Upper lobe of right lung (tissue), 1 donor: Measurements from ENCODE around the gene NPHP1. TPM values are rescaled to one million over a fixed set of nuclear protein-coding genes. Genes with fewer than 3 reads are reported as not detected.

Experiments used
- ATAC-seq: fragments of 200-7000 bp; cut with Tn5 transposase; one replicate; pipeline ENCODE4 v1.9.1; 2020; ENCODE audit warnings: mild to moderate bottlenecking, moderate library complexity
- DNase-seq: peaks from one replicate; pipeline ENCODE4 v3.0.0-alpha.2; 2020
- H3K27ac ChIP-seq: fragments of 200-600 bp; one replicate; pipeline ENCODE4 v1.8.0; 2022
- H3K27me3 ChIP-seq: fragments of 200-600 bp; one replicate; pipeline ENCODE4 v1.8.0; 2022; ENCODE audit warnings: mild to moderate bottlenecking
- H3K36me3 ChIP-seq: fragments of 200-600 bp; one replicate; pipeline ENCODE4 v1.8.0; 2022
- H3K4me1 ChIP-seq: fragments of 200-600 bp; one replicate; pipeline ENCODE4 v1.8.0; 2022
- H3K4me3 ChIP-seq: fragments of 200-600 bp; one replicate; pipeline ENCODE4 v1.8.0; 2022; ENCODE audit warnings: mild to moderate bottlenecking
- H3K9me3 ChIP-seq: fragments of 200-600 bp; one replicate; pipeline ENCODE4 v1.8.0; 2022
- intact Hi-C: fragments of 100-400 bp; cut with DNase I; formaldehyde crosslinking; loops from one replicate; pipeline ENCODE4 v1.11.0; 2022
- total RNA-seq: library from RNA; stranded (reverse); fragmentation: NEBNext Ultra II Directional; extraction: Animal tissue kit (Norgen Biotek cat#: 25700); gene quantifications from one replicate; pipeline ENCODE4 v1.2.1, GENCODE V29; 2021
- TF ChIP-seq, protein P1 (sequence below): fragments of 200-600 bp; IDR thresholded peaks from one replicate; pipeline ENCODE4 v1.8.0; 2022; ENCODE audit warnings: antibody characterized with exemption
- donor health status: DM: no; HTN: yes; CAD: no; lungs with severe emphysema.

The NPHP1 gene
- total RNA-seq, 1 donor from 2014 or later: 4.1 TPM

DNA sequence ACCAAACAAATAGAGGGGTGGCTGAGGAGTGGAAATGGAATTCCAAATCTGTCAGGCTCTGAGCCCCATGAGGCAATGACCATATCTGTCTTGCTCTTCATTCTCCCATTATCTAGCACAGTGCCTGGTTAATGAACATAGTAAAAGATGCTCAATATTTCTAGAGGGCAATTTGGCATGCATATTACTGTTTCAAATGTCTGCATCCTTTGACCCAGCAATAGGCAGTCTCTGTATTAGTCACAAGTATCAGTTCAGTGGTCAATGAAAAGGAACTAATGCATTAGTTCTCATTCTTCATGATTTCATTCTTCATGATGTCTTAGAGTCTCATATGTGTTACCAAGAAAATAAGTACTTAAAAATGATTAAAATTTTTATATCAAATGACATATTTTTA lies 60.8 kb downstream of the NPHP1 start:
- no peak overlapping the region for H3K4me3 ChIP-seq
- DNase-seq (no peak), ATAC-seq (no peak)
- no peaks in the 10 kb centered on the region for H3K36me3 ChIP-seq
- no peaks in the 10 kb centered on the region for H3K4me1 ChIP-seq
- intact Hi-C loops: no loop called here
- H3K27ac ChIP-seq: no peak overlapping the region
- H3K27me3 ChIP-seq: no peaks in the 10 kb centered on the region
- H3K9me3 ChIP-seq: no peaks in the 10 kb centered on the region
- TF ChIP-seq, protein P1, sequence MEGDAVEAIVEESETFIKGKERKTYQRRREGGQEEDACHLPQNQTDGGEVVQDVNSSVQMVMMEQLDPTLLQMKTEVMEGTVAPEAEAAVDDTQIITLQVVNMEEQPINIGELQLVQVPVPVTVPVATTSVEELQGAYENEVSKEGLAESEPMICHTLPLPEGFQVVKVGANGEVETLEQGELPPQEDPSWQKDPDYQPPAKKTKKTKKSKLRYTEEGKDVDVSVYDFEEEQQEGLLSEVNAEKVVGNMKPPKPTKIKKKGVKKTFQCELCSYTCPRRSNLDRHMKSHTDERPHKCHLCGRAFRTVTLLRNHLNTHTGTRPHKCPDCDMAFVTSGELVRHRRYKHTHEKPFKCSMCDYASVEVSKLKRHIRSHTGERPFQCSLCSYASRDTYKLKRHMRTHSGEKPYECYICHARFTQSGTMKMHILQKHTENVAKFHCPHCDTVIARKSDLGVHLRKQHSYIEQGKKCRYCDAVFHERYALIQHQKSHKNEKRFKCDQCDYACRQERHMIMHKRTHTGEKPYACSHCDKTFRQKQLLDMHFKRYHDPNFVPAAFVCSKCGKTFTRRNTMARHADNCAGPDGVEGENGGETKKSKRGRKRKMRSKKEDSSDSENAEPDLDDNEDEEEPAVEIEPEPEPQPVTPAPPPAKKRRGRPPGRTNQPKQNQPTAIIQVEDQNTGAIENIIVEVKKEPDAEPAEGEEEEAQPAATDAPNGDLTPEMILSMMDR: no peak

DNA sequence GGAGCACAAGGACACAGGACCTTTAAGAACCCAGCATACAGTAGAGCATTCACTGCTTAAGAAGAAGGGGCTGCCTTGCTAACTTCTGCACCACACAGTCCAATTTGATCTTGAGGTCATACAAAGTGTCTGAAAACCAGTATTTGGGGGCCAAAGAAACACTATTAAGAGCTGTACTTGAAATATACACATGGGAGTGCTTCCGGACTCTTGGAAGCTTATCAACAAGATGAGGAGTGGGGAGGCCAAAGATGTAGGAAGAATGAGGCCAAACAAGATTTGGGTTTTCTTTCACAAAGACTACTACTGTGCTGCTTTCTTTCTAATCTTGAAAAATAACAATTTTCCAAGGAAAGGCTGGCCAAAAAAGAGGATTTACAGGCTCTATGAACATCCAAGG lies 64.4 kb downstream of the NPHP1 start:
- ATAC-seq (no peak), DNase-seq (no peak)
- intact Hi-C loops: no loop called here
- no peaks in the 10 kb centered on the region for H3K36me3 ChIP-seq
- no peaks in the 10 kb centered on the region for H3K9me3 ChIP-seq
- TF ChIP-seq, protein P1: no peak
- H3K27ac ChIP-seq: no peak overlapping the region
- no peak overlapping the region for H3K4me3 ChIP-seq
- H3K27me3 ChIP-seq: no peaks in the 10 kb centered on the region
- no peaks in the 10 kb centered on the region for H3K4me1 ChIP-seq

- peaks cover 9% of the 10 kb centered on the region for H3K9me3 ChIP-seq
- H3K36me3 ChIP-seq: no peaks in the 10 kb centered on the region
- no peaks in the 10 kb centered on the region for H3K4me1 ChIP-seq
- H3K27me3 ChIP-seq: no peaks in the 10 kb centered on the region
- no peak for ATAC-seq
- H3K4me3 ChIP-seq: no peak overlapping the region
- TF ChIP-seq, protein P1: no peak
- H3K27ac ChIP-seq: no peak overlapping the region
- intact Hi-C loops: no loop called here
- no peak for DNase-seq
Observed at GRCh38 chr2:110134025-110134424, 70.8 kb downstream of the NPHP1 start.

GRCh38 chr2:110131166-110131565 lies 73.6 kb downstream of the NPHP1 start:
- Histone ChIP-seq H3K4me3 (no peak overlapping the region), H3K9me3 (peaks cover 9% of the 10 kb centered on the region), H3K4me1 (no peaks in the 10 kb centered on the region), H3K36me3 (no peaks in the 10 kb centered on the region), H3K27me3 (no peaks in the 10 kb centered on the region), H3K27ac (no peak overlapping the region)
- intact Hi-C loops: no loop called here
- DNase-seq: no peak
- ATAC-seq: no peak
- TF ChIP-seq, protein P1: no peak

- Histone ChIP-seq H3K27me3 (no peaks in the 10 kb centered on the region), H3K4me1 (no peaks in the 10 kb centered on the region), H3K9me3 (peaks cover 9% of the 10 kb centered on the region), H3K4me3 (no peak overlapping the region), H3K36me3 (no peaks in the 10 kb centered on the region), H3K27ac (no peak overlapping the region)
- DNase-seq (no peak), ATAC-seq (no peak)
- intact Hi-C loops: no loop called here
- TF ChIP-seq, protein P1: no peak
Observed at GRCh38 chr2:110130757-110131156, 74.1 kb downstream of the NPHP1 start.

GRCh38 chr2:110126906-110127305 lies 77.9 kb downstream of the NPHP1 start:
- ATAC-seq (no peak), DNase-seq (no peak)
- H3K36me3 ChIP-seq: no peaks in the 10 kb centered on the region
- no peaks in the 10 kb centered on the region for H3K27me3 ChIP-seq
- H3K4me3 ChIP-seq: no peak overlapping the region
- intact Hi-C loops: no loop called here
- no peaks in the 10 kb centered on the region for H3K9me3 ChIP-seq
- H3K4me1 ChIP-seq: no peaks in the 10 kb centered on the region
- no peak overlapping the region for H3K27ac ChIP-seq
- TF ChIP-seq, protein P1: no peak
